Measurements from ENCODE around the gene TIA1. TPM values are rescaled to one million over a fixed set of nuclear protein-coding genes. Genes with fewer than 3 reads are reported as not detected.

TIA1 gene
- total RNA-seq, 1 donor from 2014 or later, result 539 TPM

GRCh38 chr2:70214365-70214764 lies 34.1 kb downstream of the TIA1 start:
- Histone ChIP-seq H3K27me3 (no peaks in the 10 kb centered on the region), H3K36me3 (peaks cover 31% of the 10 kb centered on the region), H3K4me2 (no peak overlapping the region), H3K4me3 (no peak overlapping the region), H3K79me2 (ENCODE audit: low read depth) (peaks cover 15% of the 10 kb centered on the region), H3K9me3 (ENCODE audit: low read depth) (no peaks in the 10 kb centered on the region), H3F3A (ENCODE audit: low read depth) (peaks cover 74% of the 10 kb centered on the region), H3K27ac (no peak overlapping the region), H2AFZ (replicated peaks) (no peak overlapping the region), H3K4me1 (no peaks in the 10 kb centered on the region), H4K20me1 (ENCODE audit: low read depth) (no peaks in the 10 kb centered on the region), H3K9ac (no peak overlapping the region)
- peaks cover 28% of the 10 kb centered on the region for H3K36me3 Mint-ChIP-seq
- no peak overlapping the region for H3K27ac Mint-ChIP-seq
- TF ChIP-seq, protein P1, sequence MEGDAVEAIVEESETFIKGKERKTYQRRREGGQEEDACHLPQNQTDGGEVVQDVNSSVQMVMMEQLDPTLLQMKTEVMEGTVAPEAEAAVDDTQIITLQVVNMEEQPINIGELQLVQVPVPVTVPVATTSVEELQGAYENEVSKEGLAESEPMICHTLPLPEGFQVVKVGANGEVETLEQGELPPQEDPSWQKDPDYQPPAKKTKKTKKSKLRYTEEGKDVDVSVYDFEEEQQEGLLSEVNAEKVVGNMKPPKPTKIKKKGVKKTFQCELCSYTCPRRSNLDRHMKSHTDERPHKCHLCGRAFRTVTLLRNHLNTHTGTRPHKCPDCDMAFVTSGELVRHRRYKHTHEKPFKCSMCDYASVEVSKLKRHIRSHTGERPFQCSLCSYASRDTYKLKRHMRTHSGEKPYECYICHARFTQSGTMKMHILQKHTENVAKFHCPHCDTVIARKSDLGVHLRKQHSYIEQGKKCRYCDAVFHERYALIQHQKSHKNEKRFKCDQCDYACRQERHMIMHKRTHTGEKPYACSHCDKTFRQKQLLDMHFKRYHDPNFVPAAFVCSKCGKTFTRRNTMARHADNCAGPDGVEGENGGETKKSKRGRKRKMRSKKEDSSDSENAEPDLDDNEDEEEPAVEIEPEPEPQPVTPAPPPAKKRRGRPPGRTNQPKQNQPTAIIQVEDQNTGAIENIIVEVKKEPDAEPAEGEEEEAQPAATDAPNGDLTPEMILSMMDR (IDR thresholded peaks at IDR 0.05), result no peak
- no peak for TF ChIP-seq EZH2 (IDR thresholded peaks at IDR 0.05)
- no peak for TF ChIP-seq EZH2phosphoT487 (IDR thresholded peaks at IDR 0.05)
- H3K4me1 Mint-ChIP-seq, result no peaks in the 10 kb centered on the region
- H3K4me3 Mint-ChIP-seq, result no peak overlapping the region
- no peaks in the 10 kb centered on the region for H3K9me3 Mint-ChIP-seq
- DNase-seq (ENCODE audit: low spot score), result no peak
- H3K27me3 Mint-ChIP-seq (ENCODE audit: insufficient read depth, low read depth), result no peaks in the 10 kb centered on the region

DNA sequence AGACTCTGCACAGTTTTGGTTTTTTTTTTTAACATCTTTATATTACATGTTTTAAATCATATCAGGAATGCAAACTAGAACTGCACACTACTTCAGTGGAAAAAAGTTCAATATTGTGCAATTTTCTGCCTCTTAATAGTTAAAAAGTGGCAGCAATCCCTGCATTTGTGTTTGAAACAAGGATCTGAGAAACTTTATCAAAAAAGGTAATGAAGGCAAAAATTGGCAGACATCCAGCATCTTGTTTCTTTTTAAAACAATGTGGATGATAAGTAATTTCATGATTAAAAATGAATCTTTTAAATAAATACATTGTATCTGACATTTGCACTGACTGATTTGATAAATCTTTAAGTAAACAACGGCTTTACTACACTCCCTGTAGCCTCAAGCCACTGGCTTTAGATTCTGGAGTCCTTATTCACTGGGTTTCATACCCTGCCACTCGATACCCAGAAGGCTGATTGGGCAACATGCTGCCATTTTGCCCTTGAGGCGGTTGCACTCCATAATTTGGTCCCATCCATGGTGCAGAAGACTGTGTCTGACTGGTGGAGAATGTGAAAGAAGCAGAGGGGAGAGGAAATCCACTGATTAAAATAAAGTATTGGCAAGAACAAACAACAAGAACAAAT lies 36.0 kb downstream of the TIA1 start:
- TF ChIP-seq EZH2 (IDR thresholded peaks at IDR 0.05) (no peak), EZH2phosphoT487 (IDR thresholded peaks at IDR 0.05) (no peak)
- TF ChIP-seq, protein P1 (IDR thresholded peaks at IDR 0.05), result no peak
- Histone ChIP-seq H3F3A (ENCODE audit: low read depth) (peaks cover 77% of the 10 kb centered on the region), H3K4me2 (no peak overlapping the region), H3K27me3 (no peaks in the 10 kb centered on the region), H3K9me3 (ENCODE audit: low read depth) (no peaks in the 10 kb centered on the region), H3K9ac (no peak overlapping the region), H4K20me1 (ENCODE audit: low read depth) (no peaks in the 10 kb centered on the region), H3K4me3 (no peak overlapping the region), H3K4me1 (no peaks in the 10 kb centered on the region), H3K27ac (no peak overlapping the region), H3K36me3 (peaks cover 31% of the 10 kb centered on the region), H3K79me2 (ENCODE audit: low read depth) (no peaks in the 10 kb centered on the region), H2AFZ (replicated peaks) (no peak overlapping the region)
- Mint-ChIP-seq H3K9me3 (no peaks in the 10 kb centered on the region), H3K27me3 (ENCODE audit: insufficient read depth, low read depth) (peaks cover 2% of the 10 kb centered on the region), H3K4me1 (no peaks in the 10 kb centered on the region), H3K4me3 (no peak overlapping the region), H3K36me3 (peaks cover 15% of the 10 kb centered on the region), H3K27ac (no peak overlapping the region)
- DNase-seq (ENCODE audit: low spot score), result no peak

DNA sequence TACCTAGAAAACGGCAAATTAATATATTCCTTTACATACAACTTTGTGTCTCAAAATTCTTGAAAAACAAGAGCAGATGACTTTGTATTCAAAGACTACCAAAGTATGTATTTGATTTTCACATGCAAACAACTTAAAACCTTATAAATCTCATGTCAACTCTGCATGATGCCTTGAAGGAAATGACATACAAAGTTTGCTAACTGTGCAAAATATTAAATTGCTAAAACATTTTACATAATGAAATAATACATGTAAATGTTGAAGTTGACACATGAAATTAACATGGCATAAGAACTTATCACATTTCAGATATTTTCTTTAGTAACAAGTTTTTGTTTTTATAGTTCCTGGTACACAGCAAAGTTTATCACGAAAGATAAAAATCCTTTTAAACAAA lies 36.8 kb downstream of the TIA1 start:
- Mint-ChIP-seq H3K27ac (no peak overlapping the region), H3K4me1 (no peaks in the 10 kb centered on the region), H3K9me3 (no peaks in the 10 kb centered on the region), H3K4me3 (no peak overlapping the region), H3K36me3 (peaks cover 12% of the 10 kb centered on the region), H3K27me3 (ENCODE audit: insufficient read depth, low read depth) (peaks cover 4% of the 10 kb centered on the region)
- peaks cover 82% of the 10 kb centered on the region for H3F3A ChIP-seq (ENCODE audit: low read depth)
- TF ChIP-seq EZH2 (IDR thresholded peaks at IDR 0.05) (no peak), EZH2phosphoT487 (IDR thresholded peaks at IDR 0.05) (no peak)
- TF ChIP-seq, protein P1 (IDR thresholded peaks at IDR 0.05), result no peak
- H4K20me1 ChIP-seq (ENCODE audit: low read depth), result no peaks in the 10 kb centered on the region
- H3K27ac ChIP-seq, result peak overlapping the region; percentile 8
- no peak overlapping the region for H3K9ac ChIP-seq
- no peak overlapping the region for H2AFZ ChIP-seq (replicated peaks)
- H3K4me3 ChIP-seq, result no peak overlapping the region
- H3K79me2 ChIP-seq (ENCODE audit: low read depth), result no peaks in the 10 kb centered on the region
- H3K9me3 ChIP-seq (ENCODE audit: low read depth), result no peaks in the 10 kb centered on the region
- no peak for DNase-seq (ENCODE audit: low spot score)
- H3K4me2 ChIP-seq, result no peak overlapping the region
- H3K36me3 ChIP-seq, result peaks cover 31% of the 10 kb centered on the region
- no peaks in the 10 kb centered on the region for H3K4me1 ChIP-seq
- H3K27me3 ChIP-seq, result no peaks in the 10 kb centered on the region
